HL-60/S4 (cell line): Measurements from ENCODE around the gene RABGGTA.

Experiments
- in situ Hi-C: fragments of 300-500 bp; cut with MboI; formaldehyde crosslinking; loops from 2 replicates; pipeline ENCODE4 v1.14.3; 2022; ENCODE audit warnings: low sequenced_read_pairs

Gene RABGGTA

DNA sequence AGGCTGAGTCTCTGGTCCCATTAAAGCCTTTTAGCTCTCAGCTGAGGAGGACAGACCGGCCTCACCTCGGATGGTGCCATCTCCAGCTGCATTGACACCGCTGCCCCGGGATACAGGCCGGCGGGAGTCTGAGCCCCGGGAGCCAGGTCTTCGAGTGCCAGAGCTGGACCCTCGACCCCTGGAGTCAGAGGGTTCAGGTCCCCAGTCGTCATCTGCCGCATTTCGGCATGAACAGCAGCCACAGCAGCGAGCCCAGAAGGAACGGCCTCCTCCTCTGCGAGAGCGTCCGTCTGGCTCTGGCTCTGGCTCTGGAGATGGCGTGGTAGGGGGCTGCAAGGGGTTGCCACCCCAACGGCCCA is 9.4 kb downstream of the RABGGTA start:
- in situ Hi-C loops: no loop called here

DNA sequence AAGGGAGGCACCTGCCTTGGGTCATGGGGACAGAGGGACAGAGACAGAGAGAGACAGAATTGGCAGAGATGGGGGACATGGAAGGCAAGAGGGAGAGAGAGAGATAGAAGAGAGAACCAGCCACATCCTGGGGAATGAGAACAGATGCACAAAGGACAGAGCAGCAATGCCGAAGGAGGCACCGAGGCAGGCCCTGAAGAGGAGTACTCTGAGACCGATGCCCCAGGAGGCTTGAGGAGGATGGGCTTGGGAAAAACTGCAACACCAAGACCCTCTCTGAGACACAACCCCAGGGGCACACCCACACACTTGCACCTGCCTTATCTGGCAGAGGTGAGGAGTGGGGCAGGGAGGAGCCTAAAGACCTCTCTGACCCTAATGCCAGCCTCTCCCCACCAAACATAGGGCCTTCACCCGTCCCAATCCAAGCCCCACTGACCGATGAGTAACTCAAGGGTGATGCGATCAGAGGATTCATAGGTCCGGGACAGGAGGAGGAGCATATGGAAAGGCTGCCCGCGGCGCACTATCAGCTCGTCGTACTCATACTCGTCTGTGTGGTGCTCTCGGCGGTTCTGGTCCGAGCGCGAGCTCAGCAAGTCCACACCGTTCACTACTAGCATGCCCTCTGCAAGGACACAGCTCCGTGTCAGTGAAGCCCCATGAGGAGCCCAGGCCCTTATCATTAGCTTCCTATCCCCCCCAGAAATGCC is 10.0 kb downstream of the RABGGTA start:
- in situ Hi-C loops: no loop called here

DNA sequence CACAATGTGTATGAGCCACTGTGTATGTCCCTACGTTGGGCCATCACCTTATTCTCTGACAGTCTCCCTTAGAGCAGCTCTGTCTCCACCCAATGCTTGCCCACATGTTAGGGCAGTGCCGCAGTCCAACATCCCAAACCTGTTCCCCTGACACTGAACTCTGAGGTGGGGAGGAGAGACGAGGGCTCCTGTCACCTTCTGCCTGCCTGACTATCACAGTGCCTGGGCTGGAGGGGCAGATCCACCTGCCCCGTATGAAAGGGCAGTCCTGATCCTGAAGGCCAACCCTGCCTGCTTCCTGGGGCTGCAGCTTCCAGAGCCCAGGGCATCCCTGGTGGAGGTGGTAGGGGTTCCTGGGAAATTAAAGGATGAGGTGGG is 10.6 kb downstream of the RABGGTA start:
- in situ Hi-C loops: no loop called here

DNA sequence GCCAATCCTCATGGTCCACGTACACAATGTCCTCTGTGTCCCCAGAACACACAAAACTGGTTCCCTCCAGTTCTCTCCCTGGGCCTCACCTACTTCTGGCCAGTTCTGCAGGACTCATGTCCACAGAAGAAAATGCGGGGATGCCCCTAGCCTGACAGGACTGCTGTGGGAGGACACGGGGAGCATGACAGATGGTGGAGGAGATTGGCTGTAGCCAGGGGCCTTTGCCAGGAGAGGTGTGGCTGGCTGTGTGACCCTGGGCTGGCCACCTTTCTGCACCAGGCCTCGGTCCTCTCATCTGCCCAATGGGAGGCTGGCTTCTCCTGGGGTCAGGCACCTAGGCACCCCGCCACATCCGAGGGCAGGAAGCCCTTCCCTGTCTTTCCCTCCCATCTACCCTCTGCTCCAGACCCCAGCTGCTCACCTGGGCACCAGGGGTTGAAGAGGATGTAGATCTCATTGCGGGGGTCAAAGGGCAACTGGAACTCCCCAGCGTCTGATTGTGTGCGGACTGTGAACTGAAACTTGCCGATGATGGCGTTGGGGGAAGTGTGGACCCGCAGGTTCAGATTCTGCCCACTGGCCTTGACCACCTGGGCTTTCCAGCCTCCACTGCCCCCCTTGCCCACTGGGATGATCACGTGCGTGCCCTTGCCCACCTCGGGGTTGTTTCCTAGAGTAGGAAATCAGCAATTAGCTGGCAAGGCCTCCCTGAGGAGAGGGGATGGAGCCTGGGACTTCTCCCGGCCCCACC is 11.2 kb downstream of the RABGGTA start:
- in situ Hi-C loops: no loop called here

DNA sequence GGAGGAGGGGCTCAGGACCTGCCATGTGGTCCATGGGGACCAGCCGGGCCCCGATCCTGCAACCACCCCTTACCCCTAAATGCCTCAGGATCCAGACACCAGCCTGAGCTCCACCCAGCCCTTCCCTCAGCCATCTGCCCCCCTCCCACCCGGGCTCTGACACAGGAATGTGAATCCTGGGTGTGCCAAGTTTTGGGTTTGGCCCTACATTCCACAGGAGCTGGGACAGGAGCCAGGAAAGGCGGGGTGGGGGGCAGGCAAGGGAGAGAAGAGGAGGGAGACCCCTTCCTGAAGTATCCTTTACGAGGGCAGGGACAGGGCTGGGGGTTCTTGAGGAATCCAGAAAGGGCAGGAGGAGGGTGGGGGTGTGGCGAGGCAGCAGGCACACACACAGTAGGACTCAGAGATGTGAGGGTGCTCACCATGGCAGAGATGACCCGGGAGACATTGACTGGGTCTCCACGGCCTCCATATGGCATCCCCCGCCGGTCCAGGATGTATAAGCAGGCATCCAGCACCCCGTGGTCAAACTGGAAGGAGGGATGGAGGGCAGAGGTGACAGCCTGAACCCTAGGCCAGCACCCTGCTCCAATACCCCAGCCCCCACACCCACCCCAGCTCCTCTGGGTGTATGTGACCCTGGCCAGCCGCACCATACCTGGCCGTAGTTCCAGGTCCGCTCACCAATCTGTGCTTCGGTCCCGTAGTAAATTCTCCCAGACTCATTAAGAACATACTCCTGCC is 11.9 kb downstream of the RABGGTA start:
- in situ Hi-C loops: no loop called here

DNA sequence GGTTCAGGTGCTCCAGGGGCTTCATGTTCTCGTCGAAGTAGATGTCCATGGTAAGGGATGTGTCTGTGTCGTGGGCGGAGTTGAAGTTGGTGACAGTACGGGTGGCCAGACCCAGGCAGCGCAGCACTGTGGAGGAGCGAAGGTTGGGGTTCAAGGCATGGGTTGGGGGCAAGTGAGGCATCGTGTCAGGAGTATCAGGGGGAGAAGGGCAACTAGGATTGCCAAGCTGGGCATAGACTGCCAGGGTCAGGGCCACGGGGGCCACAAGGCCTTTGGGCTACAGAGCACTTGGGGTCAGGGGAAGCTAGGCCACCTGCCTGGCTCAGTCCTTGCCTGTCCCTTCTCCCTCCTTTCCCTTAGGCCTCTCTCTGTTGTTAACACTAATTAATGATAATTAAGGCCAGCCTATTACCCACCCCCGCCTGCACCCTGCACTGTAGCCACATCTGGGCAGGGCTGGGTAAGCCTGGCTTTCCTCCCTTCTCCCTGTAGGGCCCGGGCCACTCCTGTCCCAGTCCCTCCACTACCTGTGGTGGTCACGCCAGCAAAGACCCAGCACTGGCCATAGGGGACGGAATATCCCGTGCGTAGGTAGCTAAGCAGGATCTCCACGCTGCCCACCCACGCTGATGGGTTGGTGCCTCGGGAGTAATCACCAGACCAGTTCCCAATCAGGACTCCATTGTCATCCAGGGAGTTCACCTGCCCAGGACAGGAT is 12.7 kb downstream of the RABGGTA start:
- in situ Hi-C loops: no loop called here

DNA sequence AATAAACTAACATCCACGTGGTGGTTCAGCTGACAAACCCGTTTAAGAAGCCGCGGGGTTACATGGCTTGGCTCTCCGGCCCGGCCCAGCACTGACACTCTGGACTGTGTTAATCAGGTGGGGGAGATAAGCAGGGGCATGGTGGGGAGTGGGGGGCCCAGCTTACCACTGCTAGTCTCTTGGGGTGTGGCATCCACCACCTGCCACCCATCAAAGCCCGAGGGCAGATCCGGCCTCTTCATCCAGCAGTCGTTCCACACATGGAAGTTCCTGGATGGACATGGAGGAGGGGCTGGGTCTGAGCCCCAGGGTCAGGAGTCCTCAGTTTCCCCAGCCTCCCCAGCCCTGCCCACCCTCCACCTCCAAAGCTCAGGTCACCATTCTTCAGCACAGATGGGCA is 13.3 kb downstream of the RABGGTA start:
- in situ Hi-C loops: no loop called here

DNA sequence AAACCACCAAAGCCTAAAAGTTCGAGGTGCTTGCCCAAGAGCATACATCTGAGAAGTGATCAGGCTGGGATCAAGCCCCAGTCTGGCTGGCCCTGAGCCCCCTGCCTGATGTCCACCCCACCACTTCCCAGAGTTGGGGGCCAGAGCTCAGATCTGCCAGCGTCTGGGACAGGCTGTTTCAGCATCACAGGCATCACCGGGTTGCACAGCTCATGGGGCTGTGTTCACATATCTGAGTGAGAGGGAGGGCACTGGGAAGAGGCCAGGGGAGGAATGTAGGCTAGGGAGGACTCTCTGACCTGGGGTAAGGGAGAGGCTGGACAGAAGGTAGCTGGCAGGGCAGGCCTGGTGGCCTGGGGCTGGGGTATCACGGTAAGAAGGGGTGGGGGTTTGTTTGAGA is 14.4 kb downstream of the RABGGTA start:
- in situ Hi-C loops: no loop called here

DNA sequence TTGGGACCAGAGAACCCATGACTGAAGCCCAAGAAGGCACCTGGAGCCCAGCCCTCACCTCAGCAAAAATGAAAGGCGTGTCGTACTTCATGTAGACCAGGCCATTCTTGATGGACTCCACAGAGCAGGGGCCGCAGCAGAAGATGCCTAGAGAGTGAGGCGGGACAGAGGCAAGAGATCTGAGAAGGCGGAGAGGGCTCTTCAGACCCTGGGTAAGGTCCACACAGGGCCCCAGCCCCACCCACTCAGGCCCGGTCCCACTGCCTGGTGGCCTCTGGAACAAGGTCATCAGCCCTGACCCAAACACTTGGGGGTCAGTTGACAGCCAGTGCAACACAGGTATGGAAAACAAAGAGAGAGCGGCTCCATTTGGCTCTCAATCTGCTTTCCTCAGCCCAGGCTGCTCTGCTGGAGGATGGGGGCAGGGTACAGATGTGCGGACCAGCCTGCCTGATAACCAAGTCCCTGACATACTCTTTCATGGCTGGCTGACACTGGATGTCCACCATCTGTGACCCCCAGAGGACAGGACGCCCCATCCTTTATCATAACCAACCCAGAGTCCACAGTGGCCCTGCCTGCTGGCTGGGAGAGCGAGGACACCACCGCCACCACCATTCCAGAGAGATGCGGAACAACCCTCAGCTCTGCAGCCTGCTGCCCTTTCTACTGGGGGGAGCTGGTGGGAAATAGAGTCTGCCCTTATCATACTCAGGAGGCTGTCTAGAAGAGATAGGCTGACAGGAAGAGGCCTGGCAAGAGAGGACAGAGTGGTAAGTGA is 15.3 kb downstream of the RABGGTA start:
- in situ Hi-C loops: no loop called here

DNA sequence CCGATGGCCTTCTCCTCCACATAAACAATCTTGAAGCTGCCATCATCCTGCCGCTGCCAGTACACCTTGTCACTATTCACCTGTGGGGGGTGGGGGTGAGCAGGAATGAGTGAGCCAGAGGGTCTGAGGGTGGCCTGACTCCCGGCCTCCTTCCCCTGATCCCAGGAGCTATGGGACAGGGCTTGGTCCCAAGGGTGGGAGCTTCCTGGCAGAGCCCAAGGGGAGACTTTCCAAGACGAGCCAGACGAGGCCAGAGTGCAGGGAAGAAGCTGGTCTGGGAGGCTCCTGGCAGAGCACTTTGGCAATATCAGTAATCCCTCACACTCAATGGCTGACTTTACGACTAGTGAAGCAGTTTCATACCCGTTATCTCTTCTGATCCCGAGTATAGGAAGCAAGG is 16.0 kb downstream of the RABGGTA start:
- in situ Hi-C loops: no loop called here

DNA sequence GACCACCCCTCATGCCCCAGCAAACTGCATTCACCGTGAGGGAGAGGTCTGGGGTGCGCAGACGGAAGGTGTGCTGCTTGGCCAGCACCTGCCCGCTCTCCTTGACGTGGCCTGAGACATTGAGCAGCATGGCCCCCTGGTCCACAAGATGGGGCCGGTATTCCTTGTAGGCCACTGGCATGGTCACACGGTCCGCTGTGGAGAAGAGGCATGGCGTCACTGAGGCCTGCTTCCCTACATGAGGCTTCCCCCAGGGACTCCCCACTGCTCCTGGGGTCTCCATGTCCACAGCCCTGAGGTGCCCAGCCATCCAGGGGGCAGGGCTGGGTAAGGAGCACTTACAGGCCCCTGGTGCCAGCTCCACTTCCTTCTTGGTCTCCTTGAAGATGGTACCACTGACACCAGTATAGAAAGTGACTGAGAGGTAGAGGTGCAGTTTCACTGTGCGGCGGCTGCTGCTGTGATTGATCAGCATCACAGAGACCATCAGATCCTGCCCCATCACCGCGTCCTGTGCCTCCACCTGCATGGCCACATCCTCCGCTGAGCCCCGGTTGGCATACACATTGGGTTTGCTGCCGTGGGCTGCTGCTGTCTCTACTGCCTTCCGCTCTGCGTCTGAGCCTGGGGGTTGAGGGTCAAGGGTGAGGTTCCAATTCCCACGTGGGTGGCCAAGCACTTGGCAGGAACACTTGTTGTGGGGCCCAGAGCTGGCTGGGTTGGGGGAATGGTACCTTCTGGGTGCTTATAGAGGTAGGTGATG is 16.6 kb downstream of the RABGGTA start:
- in situ Hi-C loops: no loop called here

DNA sequence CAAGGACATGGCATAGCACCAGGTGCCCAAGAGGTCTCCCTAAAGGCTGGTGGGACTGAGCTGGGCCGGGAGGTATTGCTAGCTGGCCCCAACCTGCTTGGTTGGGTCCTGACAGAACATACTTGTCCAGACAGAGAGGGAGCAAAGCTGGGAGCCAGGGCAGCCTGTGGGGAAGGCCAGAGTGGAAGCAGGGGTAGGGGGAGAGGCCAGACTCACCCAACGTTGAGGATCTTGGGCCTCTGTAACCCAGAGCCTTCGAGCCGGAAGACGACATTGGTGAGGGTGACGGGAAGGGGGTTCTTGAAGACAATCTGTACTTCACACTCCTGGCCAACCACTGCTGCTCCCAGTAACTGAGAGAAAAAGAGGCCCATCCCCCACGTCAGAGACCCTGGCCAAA is 17.5 kb downstream of the RABGGTA start:
- in situ Hi-C loops: no loop called here

DNA sequence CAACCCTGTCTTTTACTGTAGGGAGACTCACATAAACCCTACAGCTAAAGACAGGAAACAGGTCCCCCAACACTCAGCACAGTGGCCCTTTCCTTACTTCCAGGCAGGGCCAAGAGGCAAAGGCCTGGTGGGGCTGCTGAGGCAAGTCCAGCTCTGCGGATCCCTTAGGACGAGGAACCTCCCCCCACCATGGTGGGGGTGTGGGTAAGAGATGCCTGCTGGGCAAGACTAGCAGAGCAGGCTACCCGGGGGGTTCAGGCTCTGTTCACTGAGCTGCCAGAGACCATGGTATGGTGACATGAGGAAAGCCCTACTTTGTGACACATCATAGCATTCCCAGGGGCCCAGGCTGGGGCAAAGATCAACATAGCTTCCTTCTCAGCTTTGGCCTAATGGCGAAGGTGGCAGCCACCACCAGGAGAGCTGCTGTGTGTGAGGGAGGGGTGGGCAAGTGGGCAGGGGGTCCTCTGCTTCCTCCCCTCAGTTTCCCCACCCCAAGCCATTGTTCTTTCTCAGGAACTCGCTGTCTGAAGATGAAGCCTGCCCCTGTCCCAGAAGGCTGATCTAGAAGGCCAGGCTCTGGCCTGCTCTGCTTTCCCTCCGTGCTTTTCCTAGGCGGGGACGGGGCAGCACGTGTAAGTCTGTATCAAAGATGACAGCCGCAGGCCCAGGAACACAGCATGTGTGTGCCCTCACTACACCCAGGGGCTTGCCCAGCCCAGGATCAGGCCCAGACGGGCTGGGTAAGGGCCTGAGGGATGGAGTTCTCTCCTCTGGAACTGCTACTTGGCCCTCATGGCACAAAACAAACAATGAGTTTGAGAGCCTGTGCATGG is 18.9 kb downstream of the RABGGTA start:
- in situ Hi-C loops: no loop called here

DNA sequence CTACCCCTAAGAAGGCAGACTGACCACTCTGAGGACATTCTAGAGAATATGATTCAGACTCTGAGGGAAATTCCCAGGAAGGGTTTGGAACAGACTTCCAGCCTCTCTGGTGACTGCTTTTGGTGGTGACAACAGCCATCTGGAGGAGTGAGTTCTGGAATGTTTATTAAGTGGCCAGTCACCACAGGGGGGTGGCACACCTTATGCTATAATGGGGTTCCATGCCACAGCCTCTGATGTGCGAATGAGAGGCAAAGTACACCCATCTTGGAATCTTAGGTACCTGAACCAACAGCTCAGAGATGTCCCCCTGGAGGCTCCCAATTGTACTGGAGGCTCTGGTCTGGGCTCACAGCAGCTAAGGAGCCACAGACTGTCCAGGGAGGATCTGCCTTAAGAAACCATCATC is 19.5 kb downstream of the RABGGTA start:
- in situ Hi-C loops: no loop called here

DNA sequence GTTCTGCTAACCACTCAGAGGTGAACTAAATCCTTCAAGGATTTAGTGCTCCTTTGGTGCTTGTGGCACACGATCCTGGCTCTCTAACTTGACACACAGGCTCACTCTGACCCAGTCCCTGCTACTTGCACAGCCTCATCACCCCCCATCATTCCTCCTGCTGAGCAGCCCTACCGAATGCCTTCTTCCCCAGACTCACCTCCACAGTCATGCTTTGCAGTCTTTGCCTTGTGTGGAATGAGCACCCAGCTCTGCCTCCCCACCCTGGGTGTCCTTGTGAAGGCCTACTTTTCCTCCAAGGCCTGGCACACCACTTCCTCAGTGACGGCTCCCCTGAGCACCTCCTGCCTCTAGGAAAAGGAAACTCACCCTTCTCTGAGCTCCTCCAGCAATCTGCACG is 21.0 kb downstream of the RABGGTA start:
- in situ Hi-C loops: no loop called here

DNA sequence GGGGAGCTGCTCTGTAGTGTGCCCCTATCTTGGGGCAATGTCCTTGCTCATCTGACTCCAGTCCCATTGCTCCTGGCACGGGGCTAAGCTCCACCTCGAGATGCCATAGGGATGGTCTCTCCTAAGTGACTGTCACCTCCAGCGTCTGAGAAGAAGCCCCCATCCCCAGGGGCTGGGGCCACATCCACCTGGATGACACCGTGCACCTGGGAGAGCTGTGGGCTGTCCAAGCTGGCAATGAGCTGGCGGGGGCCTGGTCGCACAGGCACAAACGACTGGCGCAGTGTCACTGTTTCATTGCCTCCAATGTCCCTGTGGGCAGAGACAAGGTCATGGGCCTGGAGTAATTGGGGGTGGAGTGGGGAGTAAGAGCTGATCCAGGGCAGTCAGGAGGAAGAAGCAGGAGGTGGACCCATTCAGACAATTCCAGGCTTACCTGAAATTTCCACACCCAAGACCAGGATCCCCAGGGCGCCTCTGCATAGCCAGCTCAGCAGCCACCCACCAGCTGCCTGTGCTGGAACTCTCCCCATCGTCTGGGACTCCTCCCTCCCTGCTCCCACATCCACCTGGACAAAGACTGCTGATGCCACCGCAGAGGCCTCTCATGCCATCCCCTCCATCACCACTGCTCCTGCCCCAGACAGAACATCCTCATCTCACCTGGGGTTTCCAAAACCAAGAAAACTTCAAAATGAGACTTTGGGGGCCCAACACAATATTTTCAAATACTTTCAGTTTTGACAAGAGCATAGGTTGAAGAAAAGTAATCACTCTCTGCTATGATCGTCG is 22.0 kb downstream of the RABGGTA start:
- in situ Hi-C loops: loop anchor here (5.0 kb wide), 1 partner anchor 43 kb away; no protein-coding TSS in a partner anchor

DNA sequence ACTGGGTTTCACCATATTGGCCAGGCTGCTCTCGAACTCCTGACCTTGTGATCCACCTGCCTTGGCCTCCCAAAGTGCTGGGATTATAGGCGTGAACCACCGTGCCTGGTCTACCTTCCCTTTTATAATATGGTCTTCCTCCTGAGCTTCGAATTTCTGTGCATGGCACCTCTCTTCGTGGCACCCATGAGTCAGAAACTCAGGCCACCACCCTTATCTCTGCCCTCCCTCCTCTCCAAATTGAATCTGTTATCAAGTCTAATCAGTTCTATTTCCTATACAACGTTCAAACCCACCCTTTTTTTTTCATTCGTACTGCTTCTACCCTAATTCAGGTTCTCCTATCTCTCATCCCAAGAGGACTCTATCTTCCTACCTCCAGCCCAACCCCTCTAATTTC is 24.0 kb downstream of the RABGGTA start:
- in situ Hi-C loops: loop anchor here (5.0 kb wide), 1 partner anchor 45 kb away; no protein-coding TSS in a partner anchor

DNA sequence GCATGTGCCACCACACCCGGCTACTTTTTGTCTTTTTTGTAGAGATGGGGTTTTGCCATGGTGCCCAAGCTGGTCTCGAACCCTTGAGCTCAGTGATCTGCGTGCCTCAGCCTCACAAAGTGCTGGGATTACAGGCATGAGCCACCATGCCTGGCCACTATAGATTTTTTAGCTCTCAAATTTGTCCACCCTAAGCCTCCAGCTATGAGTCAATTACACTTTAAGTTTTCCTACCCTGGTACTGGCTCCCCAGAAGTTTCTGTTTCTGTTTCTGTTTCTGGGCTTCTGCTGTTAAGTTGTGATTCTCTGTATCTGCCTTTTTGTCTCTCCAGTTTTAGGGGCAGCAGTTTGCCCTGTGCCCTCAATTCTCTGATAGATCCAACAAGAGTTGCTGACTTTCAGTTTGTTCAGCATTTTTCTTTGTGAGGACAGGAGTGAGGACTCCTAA is 24.6 kb downstream of the RABGGTA start:
- in situ Hi-C loops: loop anchor here (5.0 kb wide), 1 partner anchor 46 kb away; no protein-coding TSS in a partner anchor
